Tibial nerve (tissue), 4 donors: ENCODE data around the gene GRIK3. TPM values are rescaled to one million over a fixed set of nuclear protein-coding genes. Genes with fewer than 3 reads are reported as not detected.

ENCODE experiments used
- DNase-seq, 2 donors: peaks; one replicate each; pipeline ENCODE4 v3.0.0-alpha.2; 2019; ENCODE audit warnings: low spot score in 2 of 2
- H3K27ac ChIP-seq, 4 donors: fragments of 200-600 bp; sonication (generic) in 3 of 4; one replicate each; pipeline ENCODE4 v1.5.1; 2017 to 2019; ENCODE audit warnings: mild to moderate bottlenecking in 1 of 4
- H3K27me3 ChIP-seq, 2 donors: fragments of 200-600 bp; sonication (generic) in 1 of 2; one replicate each; pipeline versions ENCODE4 v1.5.1 to v1.6.0; 2017 to 2019
- H3K36me3 ChIP-seq, 3 donors: fragments of 200-600 bp; sonication (generic); one replicate each; pipeline ENCODE4 v1.5.1; 2018 to 2019
- H3K4me1 ChIP-seq, 4 donors: fragments of 200-600 bp; sonication (generic) in 3 of 4; one replicate each; pipeline ENCODE4 v1.5.1; 2017 to 2019
- H3K4me3 ChIP-seq, 4 donors: fragments of 200-600 bp; sonication (generic) in 3 of 4; one replicate each; pipeline ENCODE4 v1.5.1; 2017 to 2019; ENCODE audit warnings: mild to moderate bottlenecking in 1 of 4, moderate library complexity in 1 of 4
- H3K9me3 ChIP-seq, 4 donors: fragments of 200-600 bp; sonication (generic) in 3 of 4; one replicate each; pipeline ENCODE4 v1.5.1; 2017 to 2019
- EP300 ChIP-seq, 2 donors: sonication (generic); formaldehyde crosslinking; IDR thresholded peaks; one replicate each; pipeline ENCODE4 v1.6.1; 2017; ENCODE audit warnings: antibody characterized with exemption in 2 of 2, mild to moderate bottlenecking in 1 of 2
- POLR2A ChIP-seq, 2 donors: fragments of 450-650 bp; IDR thresholded peaks; one replicate each; pipeline ENCODE4 v1.6.1; 2017; ENCODE audit warnings: antibody characterized with exemption in 2 of 2, mild to moderate bottlenecking in 2 of 2, moderate library complexity in 2 of 2
- WGBS, 2 donors: methylation state at CpG; one replicate each; pipeline ENCODE4 v1.1.5; 2018; 5-methylcytosine and 5-hydroxymethylcytosine counted together
- total RNA-seq, 4 donors: library from RNA; depleted of rRNA; stranded (reverse); fragments of >200 nt; gene quantifications; one replicate each; pipeline ENCODE4 v1.1.0, GENCODE V29; 2016
- TF ChIP-seq, protein P1 (sequence below), 5 experiments: fragments of 200-600 bp in 3 of 5; fragments of 450-650 bp in 2 of 5; sonication (generic) in 3 of 5; IDR thresholded peaks; one replicate each; pipeline ENCODE4 v1.5.1; 2016 to 2019; ENCODE audit warnings: antibody characterized with exemption in 5 of 5, mild to moderate bottlenecking in 3 of 5, moderate library complexity in 2 of 5

The GRIK3 gene
- total RNA-seq, 4 donors from 2014 or later, result 12.8 to 26.2 (median 21.7) TPM

DNA sequence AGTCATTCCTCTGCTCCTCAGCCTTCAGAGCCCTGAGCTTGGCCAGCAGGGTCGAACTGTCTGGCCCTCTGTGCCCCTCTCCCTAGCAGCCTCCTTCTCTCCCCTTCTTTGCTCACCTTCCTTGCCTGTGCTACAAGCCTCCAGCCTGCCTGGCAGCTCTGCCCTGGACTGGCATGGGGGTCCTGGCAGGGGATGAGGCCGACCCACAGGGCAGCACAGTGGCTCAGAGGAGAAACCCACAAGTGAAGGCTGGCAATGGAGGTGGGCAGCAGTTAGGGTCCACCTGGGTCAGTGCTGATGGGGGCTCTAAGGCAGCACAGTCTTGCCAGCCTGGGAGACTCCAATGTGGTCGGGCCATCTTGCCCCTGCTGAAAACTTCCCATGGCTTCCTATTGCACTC is 274.2 kb downstream of the GRIK3 start:
- 64 to 73% methylated on average over 3 of the region's 3 CpGs for WGBS, 2 donors
- Histone ChIP-seq H3K27ac (no peak overlapping the region), H3K9me3 (peaks cover 0 to 14% (median 0%) of the 10 kb centered on the region in 4 donors), H3K4me3 (no peak overlapping the region), H3K4me1 (no peaks in the 10 kb centered on the region), H3K36me3 (no peaks in the 10 kb centered on the region), H3K27me3 (no peaks in the 10 kb centered on the region)
- DNase-seq, result no peak
- TF ChIP-seq, protein P1, sequence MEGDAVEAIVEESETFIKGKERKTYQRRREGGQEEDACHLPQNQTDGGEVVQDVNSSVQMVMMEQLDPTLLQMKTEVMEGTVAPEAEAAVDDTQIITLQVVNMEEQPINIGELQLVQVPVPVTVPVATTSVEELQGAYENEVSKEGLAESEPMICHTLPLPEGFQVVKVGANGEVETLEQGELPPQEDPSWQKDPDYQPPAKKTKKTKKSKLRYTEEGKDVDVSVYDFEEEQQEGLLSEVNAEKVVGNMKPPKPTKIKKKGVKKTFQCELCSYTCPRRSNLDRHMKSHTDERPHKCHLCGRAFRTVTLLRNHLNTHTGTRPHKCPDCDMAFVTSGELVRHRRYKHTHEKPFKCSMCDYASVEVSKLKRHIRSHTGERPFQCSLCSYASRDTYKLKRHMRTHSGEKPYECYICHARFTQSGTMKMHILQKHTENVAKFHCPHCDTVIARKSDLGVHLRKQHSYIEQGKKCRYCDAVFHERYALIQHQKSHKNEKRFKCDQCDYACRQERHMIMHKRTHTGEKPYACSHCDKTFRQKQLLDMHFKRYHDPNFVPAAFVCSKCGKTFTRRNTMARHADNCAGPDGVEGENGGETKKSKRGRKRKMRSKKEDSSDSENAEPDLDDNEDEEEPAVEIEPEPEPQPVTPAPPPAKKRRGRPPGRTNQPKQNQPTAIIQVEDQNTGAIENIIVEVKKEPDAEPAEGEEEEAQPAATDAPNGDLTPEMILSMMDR (IDR thresholded peaks at IDR 0.05), result no peak
- no peak for TF ChIP-seq POLR2A (IDR thresholded peaks at IDR 0.05)
- no peak for TF ChIP-seq EP300 (IDR thresholded peaks at IDR 0.05)

DNA sequence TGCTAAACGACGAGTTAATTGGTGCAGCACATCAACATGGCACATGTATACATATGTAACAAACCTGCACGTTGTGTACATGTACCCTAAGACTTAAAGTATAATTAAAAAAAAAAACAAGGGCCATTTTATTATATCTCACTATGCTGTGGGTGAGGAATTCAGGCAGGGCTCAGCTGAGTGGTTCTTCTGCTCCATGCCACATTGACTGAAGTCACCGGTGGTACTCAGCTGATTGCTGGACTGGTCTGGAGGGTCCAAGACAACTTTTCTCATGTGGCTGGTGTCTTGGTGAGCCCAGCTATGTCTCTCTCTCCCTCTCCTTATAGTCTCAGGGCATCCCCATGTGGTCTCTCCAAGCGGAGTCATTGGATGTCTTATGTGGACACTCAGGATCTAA is 275.0 kb downstream of the GRIK3 start:
- no peaks in the 10 kb centered on the region for H3K4me1 ChIP-seq
- H3K27me3 ChIP-seq, result no peaks in the 10 kb centered on the region
- H3K27ac ChIP-seq, result no peak overlapping the region
- H3K36me3 ChIP-seq, result no peaks in the 10 kb centered on the region
- WGBS, 2 donors, result 92 to 95% methylated on average over 5 of the region's 5 CpGs
- no peak overlapping the region for H3K4me3 ChIP-seq
- DNase-seq, result no peak
- H3K9me3 ChIP-seq, result peaks cover 0 to 14% (median 0%) of the 10 kb centered on the region in 4 donors
- TF ChIP-seq EP300 (IDR thresholded peaks at IDR 0.05) (no peak), POLR2A (IDR thresholded peaks at IDR 0.05) (no peak)
- TF ChIP-seq, protein P1 (IDR thresholded peaks at IDR 0.05), result no peak

DNA sequence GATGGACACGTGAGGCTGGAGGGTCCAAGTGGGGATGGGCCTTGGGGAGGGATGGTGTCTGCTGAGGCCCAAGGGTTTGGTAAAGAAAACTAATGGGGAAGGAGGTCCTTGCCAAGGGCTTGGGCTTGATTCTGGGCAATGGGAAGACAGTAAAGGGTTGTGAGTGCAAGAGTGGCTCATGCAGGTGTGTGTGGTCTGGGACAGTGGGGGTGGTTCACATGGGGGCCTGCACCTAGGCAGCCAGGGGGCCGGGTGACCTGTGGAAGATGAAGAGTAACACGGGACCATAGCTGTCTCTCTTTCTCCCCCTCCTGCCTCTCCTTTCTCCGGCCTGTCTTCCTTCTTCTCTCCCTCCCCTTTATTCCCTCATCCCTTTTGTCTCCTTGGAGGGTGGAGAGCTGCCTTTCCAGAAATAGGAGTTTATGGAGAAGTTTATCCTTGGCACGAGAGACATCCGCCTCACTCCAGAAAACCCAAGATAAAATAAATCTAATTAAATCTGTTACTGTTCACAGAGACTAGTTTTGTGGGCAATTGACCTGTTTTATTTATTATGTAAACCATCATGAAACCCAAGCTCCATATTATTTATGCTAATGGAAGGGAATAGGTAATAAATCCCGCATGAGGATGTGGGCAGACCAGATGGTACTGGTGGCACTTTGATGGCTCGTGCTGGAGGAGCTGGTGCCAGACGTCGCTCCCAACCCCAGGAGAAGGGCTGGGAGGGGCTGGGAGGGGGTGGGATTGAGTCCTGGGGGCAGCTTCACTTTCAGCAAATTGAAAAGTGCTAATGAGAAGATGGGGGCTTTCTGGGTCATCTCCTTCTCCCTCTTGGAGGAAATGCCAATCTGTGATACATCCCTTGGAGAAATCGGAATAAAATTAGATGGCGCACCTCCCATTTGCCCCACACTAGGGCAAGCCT is 278.7 kb downstream of the GRIK3 start:
- no peak for DNase-seq

DNA sequence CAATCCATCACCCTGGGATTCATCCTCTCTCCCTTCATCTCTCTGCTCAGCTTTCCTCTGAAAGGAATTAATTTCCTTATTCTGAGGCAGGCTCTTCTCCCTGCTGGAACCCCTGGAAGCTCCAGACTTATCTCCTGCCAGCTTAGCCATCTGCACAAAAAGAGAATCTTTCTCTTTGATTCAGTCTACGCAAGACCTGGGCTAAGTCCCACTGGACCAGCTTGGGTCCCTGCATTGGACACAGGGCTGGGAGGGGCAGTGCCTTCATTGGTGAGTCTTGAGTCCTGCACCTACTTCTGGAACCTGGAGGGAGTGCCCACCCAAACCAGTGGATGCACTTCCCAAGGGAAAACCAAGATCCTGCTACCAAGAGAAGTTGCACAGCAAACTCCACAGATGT is 279.9 kb downstream of the GRIK3 start:
- no peaks in the 10 kb centered on the region for H3K4me1 ChIP-seq
- no peaks in the 10 kb centered on the region for H3K27me3 ChIP-seq
- TF ChIP-seq EP300 (IDR thresholded peaks at IDR 0.05) (no peak), POLR2A (IDR thresholded peaks at IDR 0.05) (no peak)
- TF ChIP-seq, protein P1 (IDR thresholded peaks at IDR 0.05), result no peak
- DNase-seq, result no peak
- 92% methylated on average over 1 of the region's 1 CpG for WGBS, 2 donors
- H3K4me3 ChIP-seq, result no peak overlapping the region
- H3K36me3 ChIP-seq, result no peaks in the 10 kb centered on the region
- no peak overlapping the region for H3K27ac ChIP-seq
- peaks cover 0 to 2% (median 0%) of the 10 kb centered on the region in 4 donors for H3K9me3 ChIP-seq

More for the DNA sequence above, 278.7 kb downstream of the GRIK3 start:
- Histone ChIP-seq H3K27ac (no peak overlapping the region), H3K36me3 (no peaks in the 10 kb centered on the region), H3K9me3 (peaks cover 0 to 14% (median 0%) of the 10 kb centered on the region in 4 donors), H3K27me3 (no peaks in the 10 kb centered on the region), H3K4me3 (no peak overlapping the region), H3K4me1 (no peaks in the 10 kb centered on the region)
- TF ChIP-seq, protein P1 (IDR thresholded peaks at IDR 0.05), result no peak
- no peak for TF ChIP-seq EP300 (IDR thresholded peaks at IDR 0.05)
- TF ChIP-seq POLR2A (IDR thresholded peaks at IDR 0.05), result no peak
- WGBS, 2 donors, result 76 to 78% methylated on average over 12 of the region's 12 CpGs

DNA sequence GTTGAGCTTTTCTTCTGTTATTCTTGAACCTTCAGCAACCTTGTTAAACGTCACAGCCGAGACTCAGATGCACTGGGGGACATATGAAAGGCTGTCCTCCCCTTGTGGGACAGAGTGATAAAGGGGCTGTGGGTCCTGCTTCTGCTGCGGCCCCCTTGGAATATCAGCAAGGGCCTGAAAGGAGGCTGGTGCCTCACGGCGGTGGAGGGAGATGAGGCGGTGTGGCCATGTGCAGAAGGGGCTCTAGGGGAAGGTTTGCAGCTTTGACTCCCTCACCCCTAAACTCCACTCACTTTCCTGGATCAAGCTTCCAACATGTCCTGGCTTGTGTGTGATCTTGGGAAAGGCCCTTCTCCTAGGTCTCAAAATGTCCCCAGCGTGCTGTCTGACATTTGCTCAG is 280.9 kb downstream of the GRIK3 start:
- no peak for TF ChIP-seq POLR2A (IDR thresholded peaks at IDR 0.05)
- no peak for TF ChIP-seq EP300 (IDR thresholded peaks at IDR 0.05)
- TF ChIP-seq, protein P1 (IDR thresholded peaks at IDR 0.05), result no peak
- no peak for DNase-seq

More for the DNA sequence above, 280.9 kb downstream of the GRIK3 start:
- Histone ChIP-seq H3K4me1 (no peaks in the 10 kb centered on the region), H3K27ac (no peak overlapping the region), H3K9me3 (no peaks in the 10 kb centered on the region), H3K27me3 (no peaks in the 10 kb centered on the region), H3K36me3 (no peaks in the 10 kb centered on the region), H3K4me3 (no peak overlapping the region)
- WGBS, 2 donors, result 74 to 75% methylated on average over 7 of the region's 7 CpGs
